Adrenal gland (tissue), 5 donors: ENCODE measurements around the gene QKI.
"Not testable (repeated sequence)": the region's sequence is repeated elsewhere in the genome, so short reads cannot be mapped to it uniquely, and the experiment has no call there.

ENCODE experiments used
- POLR2A ChIP-seq, 2 donors: fragments of 450-650 bp; IDR thresholded peaks; one replicate each; pipeline ENCODE4 v1.6.1; 2017; ENCODE audit warnings: antibody characterized with exemption in 2 of 2, mild to moderate bottlenecking in 2 of 2, moderate library complexity in 1 of 2
- TF ChIP-seq, protein P1 (sequence below), 6 experiments: fragments of 450-650 bp in 4 of 6; fragments of 200-600 bp in 2 of 6; sonication (generic) in 1 of 6; IDR thresholded peaks; 1 replicate in 5 of 6; 2 replicates in 1 of 6; pipeline versions ENCODE4 v1.5.1 to v1.8.0; 2016 to 2021; ENCODE audit warnings: antibody characterized with exemption in 6 of 6, mild to moderate bottlenecking in 2 of 6, moderate library complexity in 1 of 6
- donor health status: DM: no; HTN: no; CAD: no.

DNA sequence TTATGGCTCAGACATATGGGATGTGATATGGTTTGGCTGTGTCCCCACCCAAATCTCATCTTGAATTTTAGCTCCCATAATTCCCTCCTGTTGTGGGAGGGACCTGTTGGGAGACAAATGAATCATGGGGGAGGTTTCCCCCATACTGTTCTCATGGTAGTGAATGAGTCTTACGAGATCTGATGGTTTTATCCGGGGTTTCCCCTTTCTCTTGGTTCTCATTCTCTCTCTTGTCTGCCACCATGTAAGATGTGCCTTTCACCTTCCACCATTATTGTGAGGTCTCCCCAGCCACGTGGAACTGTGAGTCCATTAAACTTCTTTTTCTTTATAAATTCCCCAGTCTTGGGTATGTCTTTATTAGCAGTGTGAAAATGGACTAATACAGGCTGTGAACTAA, 31.1 kb upstream of the QKI start:
- TF ChIP-seq, protein P1, sequence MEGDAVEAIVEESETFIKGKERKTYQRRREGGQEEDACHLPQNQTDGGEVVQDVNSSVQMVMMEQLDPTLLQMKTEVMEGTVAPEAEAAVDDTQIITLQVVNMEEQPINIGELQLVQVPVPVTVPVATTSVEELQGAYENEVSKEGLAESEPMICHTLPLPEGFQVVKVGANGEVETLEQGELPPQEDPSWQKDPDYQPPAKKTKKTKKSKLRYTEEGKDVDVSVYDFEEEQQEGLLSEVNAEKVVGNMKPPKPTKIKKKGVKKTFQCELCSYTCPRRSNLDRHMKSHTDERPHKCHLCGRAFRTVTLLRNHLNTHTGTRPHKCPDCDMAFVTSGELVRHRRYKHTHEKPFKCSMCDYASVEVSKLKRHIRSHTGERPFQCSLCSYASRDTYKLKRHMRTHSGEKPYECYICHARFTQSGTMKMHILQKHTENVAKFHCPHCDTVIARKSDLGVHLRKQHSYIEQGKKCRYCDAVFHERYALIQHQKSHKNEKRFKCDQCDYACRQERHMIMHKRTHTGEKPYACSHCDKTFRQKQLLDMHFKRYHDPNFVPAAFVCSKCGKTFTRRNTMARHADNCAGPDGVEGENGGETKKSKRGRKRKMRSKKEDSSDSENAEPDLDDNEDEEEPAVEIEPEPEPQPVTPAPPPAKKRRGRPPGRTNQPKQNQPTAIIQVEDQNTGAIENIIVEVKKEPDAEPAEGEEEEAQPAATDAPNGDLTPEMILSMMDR (IDR thresholded peaks at IDR 0.05) = not testable (repeated sequence)
- not testable (repeated sequence) for TF ChIP-seq POLR2A (IDR thresholded peaks at IDR 0.05)
